ENCODE measurements around the gene GRK3. TPM values are rescaled to one million over a fixed set of nuclear protein-coding genes. Genes with fewer than 3 reads are reported as not detected.

The GRK3 gene
- total and polyA plus RNA-seq, 2 of the 4 experiments (the other 2 are of a cell fraction), result 0.58 to 1.6 TPM

DNA sequence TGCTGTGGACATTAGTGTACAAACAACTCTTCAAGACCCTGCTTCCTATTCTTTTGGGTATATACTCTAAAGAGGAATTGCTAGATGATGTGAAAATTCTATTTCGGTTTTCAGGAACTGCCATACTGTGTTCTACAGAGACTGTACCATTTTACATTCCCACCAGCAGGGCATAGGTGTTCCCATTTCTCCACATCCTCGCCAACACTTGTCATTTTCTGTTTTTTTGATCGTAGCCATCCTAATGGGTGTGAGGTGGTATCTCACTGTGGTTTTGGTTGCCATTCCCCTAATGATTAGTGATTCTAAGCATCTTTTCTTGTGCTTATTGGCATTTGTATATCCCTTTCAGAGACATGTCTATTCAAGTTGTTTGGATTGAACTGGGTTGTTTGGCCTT, 29.8 kb upstream of the GRK3 start:
- H3K27ac ChIP-seq (ENCODE audit: insufficient read depth, low read length), result no peak overlapping the region

More for the DNA sequence above, 29.8 kb upstream of the GRK3 start:
- Histone ChIP-seq H4K8ac (ENCODE audit: low read depth in 2 of 2, low read length in 2 of 2) (no peak overlapping the region), H2AK5ac (ENCODE audit: low read depth, low read length) (no peak overlapping the region), H2BK15ac (ENCODE audit: low read depth, low read length) (no peak overlapping the region), H3K36me3 (ENCODE audit: control insufficient read depth, insufficient read depth, low read length) (no peaks in the 10 kb centered on the region), H3K14ac (replicated peaks; ENCODE audit: low read depth, low read length) (no peak overlapping the region), H3K4ac (ENCODE audit: low read depth, low read length) (no peak overlapping the region), H2AFZ (replicated peaks; ENCODE audit: low read length, poor library complexity) (no peak overlapping the region), H3K4me1 (ENCODE audit: control insufficient read depth, insufficient read depth, low read length) (no peaks in the 10 kb centered on the region), H2AK9ac (replicated peaks; ENCODE audit: low read depth, low read length, poor library complexity) (no peak overlapping the region), H3K9me3 (ENCODE audit: control insufficient read depth, insufficient read depth, low read length) (no peaks in the 10 kb centered on the region), H3K23ac (ENCODE audit: low read depth, low read length) (no peak overlapping the region), H3K9me1 (ENCODE audit: insufficient read depth, low read length) (no peaks in the 10 kb centered on the region), H3K79me1 (ENCODE audit: low read depth in 1 of 2, low read length in 2 of 2) (no peaks in the 10 kb centered on the region), H3K9ac (ENCODE audit: low read depth, low read length) (no peak overlapping the region), H4K91ac (ENCODE audit: insufficient read depth, low read depth, low read length) (no peak overlapping the region), H3K27me3 (ENCODE audit: control insufficient read depth, insufficient read depth, low read length) (no peaks in the 10 kb centered on the region), H3K4me3 (ENCODE audit: insufficient read depth, low read depth, low read length) (no peak overlapping the region), H2BK20ac (ENCODE audit: low read depth, low read length) (no peak overlapping the region), H2BK5ac (ENCODE audit: low read depth, low read length, poor library complexity, severe bottlenecking) (no peak overlapping the region), H4K20me1 (ENCODE audit: insufficient read depth, low read length) (no peaks in the 10 kb centered on the region), H3K18ac (ENCODE audit: low read depth, low read length) (no peak overlapping the region), H2BK120ac (ENCODE audit: low read depth, low read length) (no peak overlapping the region), H4K5ac (ENCODE audit: low read depth, low read length) (no peak overlapping the region), H3K4me2 (ENCODE audit: low read depth, low read length) (no peak overlapping the region), H3K56ac (ENCODE audit: extremely low read depth, insufficient read depth, low read length) (no peak overlapping the region)
- ChIA-PET POLR2A (ENCODE audit: unreplicated experiment) (no interaction called here), CTCF (no interaction called here)
- BruUV-seq (replicated peaks), result no TSS peak
- ATAC-seq (ENCODE audit: low read depth), result no peak
- TF ChIP-seq MXI1 (IDR thresholded peaks at IDR 0.05; ENCODE audit: borderline replicate concordance, low read depth, low read length), result no peak
- no peak for TF ChIP-seq CHD1 (IDR thresholded peaks at IDR 0.05; ENCODE audit: low read depth, low read length)
- no peak for TF ChIP-seq NFE2L2 (IDR thresholded peaks at IDR 0.05; ENCODE audit: low read depth, low read length)
- TF ChIP-seq RAD21 (IDR thresholded peaks at IDR 0.05; ENCODE audit: low read length), result no peak
- TF ChIP-seq MAFK (IDR thresholded peaks at IDR 0.05; ENCODE audit: low read depth, low read length), result no peak
- TF ChIP-seq RCOR1 (IDR thresholded peaks at IDR 0.05; ENCODE audit: insufficient replicate concordance, low read length), result no peak
- TF ChIP-seq SMC3 (IDR thresholded peaks at IDR 0.05; ENCODE audit: low read depth, low read length), result no peak
- no peak for TF ChIP-seq CEBPB (IDR thresholded peaks at IDR 0.05; ENCODE audit: low read depth, low read length)
- TF ChIP-seq FOS (IDR thresholded peaks at IDR 0.05; ENCODE audit: low read depth, low read length), result no peak
- TF ChIP-seq BHLHE40 (IDR thresholded peaks at IDR 0.05; ENCODE audit: low read depth, low read length), result no peak
- TF ChIP-seq, protein P1, sequence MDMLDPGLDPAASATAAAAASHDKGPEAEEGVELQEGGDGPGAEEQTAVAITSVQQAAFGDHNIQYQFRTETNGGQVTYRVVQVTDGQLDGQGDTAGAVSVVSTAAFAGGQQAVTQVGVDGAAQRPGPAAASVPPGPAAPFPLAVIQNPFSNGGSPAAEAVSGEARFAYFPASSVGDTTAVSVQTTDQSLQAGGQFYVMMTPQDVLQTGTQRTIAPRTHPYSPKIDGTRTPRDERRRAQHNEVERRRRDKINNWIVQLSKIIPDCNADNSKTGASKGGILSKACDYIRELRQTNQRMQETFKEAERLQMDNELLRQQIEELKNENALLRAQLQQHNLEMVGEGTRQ (IDR thresholded peaks at IDR 0.05; ENCODE audit: low read depth, low read length), result no peak
- TF ChIP-seq MAZ (IDR thresholded peaks at IDR 0.05; ENCODE audit: borderline replicate concordance, low read depth, low read length), result no peak
- WGBS, 2 experiments (ENCODE audit: extremely low coverage in 2 of 2, insufficient read length in 1 of 2), result no CpG with 5 or more reads among the region's 3 CpGs
- intact Hi-C loops (cut with micrococcal nuclease) (no loop called here), dilution Hi-C loops (cut with HindIII; ENCODE audit: low sequenced_read_pairs, unreplicated experiment) (no loop called here), in situ Hi-C loops (cut with MboI; ENCODE audit: low sequenced_read_pairs) (no loop called here)
- no peak for DNase-seq

All from IMR-90 (cell line).